Epithelial cell of proximal tubule (primary cell): Measurements from ENCODE around the gene GPR152. TPM values are rescaled to one million over a fixed set of nuclear protein-coding genes. Genes with fewer than 3 reads are reported as not detected.
"Not testable (repeated sequence)": the region's sequence is repeated elsewhere in the genome, so short reads cannot be mapped to it uniquely, and the experiment has no call there.

ENCODE experiments used
- DNase-seq: peaks from one replicate; pipeline ENCODE4 v3.0.0-alpha.2; 2011; ENCODE audit warnings: low read depth
- H3K4me3 ChIP-seq: 2 replicates; pipeline ENCODE4 v1.5.1; 2011; ENCODE audit warnings: low read depth, mild to moderate bottlenecking, low read length
- total RNA-seq: library from RNA; depleted of rRNA; stranded (reverse); fragments of >200 nt; gene quantifications from 2 replicates; pipeline ENCODE4 v1.2.3, GENCODE V29; 2015
- TF ChIP-seq, protein P1 (sequence below): conservative IDR thresholded peaks from 2 replicates; pipeline ENCODE4 v1.5.1; 2012; ENCODE audit warnings: low read depth, mild to moderate bottlenecking, low read length

Gene GPR152
- total RNA-seq, 1 donor from 2014 or later: not detected

DNA sequence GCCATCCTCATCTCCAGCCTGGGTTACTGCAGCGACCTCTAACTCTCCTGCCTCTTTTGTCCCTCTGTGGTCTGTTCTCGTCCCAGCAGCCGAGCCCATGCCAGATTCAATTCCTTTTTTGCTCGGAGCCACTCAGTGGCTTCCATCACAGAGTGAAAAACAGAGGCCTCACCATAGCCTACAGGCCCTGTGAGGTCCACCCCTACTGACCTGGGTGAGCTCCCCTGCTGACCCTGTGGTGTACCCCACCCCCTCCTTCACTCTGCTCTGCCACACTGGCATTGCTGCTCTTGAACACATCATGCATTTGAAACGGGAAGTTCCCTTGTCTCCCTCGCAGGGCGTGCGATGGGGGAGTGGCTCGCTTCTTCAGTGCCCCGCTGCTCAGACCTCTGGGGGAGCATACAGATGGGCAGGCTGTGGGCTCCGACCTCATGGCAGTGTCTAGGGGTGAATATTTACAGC lies 32.4 kb upstream of the GPR152 start:
- TF ChIP-seq, protein P1, sequence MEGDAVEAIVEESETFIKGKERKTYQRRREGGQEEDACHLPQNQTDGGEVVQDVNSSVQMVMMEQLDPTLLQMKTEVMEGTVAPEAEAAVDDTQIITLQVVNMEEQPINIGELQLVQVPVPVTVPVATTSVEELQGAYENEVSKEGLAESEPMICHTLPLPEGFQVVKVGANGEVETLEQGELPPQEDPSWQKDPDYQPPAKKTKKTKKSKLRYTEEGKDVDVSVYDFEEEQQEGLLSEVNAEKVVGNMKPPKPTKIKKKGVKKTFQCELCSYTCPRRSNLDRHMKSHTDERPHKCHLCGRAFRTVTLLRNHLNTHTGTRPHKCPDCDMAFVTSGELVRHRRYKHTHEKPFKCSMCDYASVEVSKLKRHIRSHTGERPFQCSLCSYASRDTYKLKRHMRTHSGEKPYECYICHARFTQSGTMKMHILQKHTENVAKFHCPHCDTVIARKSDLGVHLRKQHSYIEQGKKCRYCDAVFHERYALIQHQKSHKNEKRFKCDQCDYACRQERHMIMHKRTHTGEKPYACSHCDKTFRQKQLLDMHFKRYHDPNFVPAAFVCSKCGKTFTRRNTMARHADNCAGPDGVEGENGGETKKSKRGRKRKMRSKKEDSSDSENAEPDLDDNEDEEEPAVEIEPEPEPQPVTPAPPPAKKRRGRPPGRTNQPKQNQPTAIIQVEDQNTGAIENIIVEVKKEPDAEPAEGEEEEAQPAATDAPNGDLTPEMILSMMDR: no peak
- DNase-seq: no peak
- no peak overlapping the region for H3K4me3 ChIP-seq

DNA sequence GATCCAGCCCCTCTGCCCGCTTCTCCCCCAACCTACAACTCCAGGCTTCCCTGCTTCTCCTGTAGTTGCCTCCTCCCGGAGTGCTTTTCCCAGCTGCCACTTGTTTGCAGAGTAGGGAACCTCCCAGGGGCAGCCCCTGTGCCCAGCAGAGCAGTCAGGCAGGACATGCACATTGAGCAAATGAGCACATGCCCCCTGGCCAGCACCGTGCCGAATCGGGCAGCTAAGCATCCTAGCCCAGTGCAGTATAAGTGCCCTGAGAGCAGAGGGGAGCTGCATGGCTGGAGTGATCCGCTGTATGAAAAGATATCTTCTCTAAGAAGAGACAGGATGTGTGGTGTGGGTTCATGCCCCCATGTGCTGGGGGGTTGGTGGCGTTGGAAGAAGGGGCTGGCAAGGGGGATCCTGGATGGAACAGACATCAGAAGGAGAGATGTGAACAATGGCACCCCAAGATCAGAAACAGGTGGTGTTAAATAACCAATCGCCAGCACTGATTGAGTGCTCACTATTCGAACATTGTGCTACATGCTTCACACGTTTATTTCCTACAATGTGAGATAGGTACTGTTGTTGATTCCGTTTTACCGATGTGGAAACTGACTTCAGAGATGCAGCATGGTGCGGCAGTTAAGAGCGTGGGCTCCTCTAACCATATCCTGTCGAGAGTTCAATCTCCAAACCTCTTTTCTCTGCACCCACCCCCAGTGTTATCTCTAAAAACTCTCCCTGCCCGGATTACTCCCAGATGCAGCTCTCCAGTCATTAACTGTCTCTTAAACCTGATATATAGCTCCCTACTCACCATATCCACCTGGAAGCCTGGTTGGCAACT lies 31.5 kb upstream of the GPR152 start:
- DNase-seq: no peak
- H3K4me3 ChIP-seq: peak overlapping the region; percentile 68
- TF ChIP-seq, protein P1: no peak

DNA sequence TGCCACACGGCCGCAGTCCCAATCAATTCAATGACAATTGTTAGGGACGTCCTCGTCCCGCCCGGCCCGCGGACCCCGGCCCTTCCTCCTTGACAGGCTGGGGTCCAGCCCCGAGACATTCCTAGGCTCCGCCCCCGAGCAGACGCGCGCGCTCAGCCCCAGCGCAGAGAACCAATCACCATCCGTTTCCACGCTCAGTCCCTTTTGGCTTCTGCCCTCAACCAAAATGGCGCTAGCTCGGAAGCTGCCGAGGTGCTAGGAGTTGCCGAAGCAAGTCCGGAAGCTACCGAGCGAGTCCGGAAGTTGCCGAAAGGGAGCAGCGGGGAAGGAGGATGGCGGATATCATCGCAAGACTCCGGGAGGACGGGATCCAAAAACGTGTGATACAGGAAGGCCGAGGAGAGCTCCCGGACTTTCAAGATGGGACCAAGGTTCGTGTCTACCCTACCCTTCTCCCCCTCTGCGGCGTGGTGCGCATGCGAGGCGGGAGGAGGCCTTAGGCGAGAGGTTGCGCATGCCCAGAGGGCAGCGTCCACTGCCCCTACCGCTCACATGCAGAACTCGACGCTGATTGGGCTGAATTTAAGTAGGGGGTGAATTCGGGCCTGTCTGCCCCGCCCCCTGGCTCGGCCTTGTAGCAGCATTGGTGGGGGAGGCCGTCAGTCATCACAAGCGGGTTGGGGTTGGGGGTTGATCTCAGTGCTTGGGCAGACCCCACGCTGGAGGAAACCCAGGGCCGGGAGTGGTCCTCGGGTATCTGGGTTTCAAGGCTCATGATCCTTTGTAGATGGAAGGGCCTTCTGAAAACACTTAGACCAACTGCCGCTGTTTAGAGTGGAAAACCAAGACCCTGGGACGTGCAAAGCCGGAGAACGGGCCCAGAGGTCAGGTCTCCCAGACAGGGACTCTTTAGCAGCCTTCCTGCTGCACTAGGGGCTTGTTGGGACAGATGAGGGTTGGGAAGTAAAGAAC lies 30.6 kb upstream of the GPR152 start, which contains the start of gene AIP:
Gene AIP (plus strand): TSS at position 200 of the 972 bp plus-strand sequence. CDS start 133 bp downstream, at position 333.
- TF ChIP-seq, protein P1: peak; percentile 21
- peak within 1 kb of the TSS; percentile 68 for H3K4me3 ChIP-seq
- DNase-seq: peak; percentile 88

DNA sequence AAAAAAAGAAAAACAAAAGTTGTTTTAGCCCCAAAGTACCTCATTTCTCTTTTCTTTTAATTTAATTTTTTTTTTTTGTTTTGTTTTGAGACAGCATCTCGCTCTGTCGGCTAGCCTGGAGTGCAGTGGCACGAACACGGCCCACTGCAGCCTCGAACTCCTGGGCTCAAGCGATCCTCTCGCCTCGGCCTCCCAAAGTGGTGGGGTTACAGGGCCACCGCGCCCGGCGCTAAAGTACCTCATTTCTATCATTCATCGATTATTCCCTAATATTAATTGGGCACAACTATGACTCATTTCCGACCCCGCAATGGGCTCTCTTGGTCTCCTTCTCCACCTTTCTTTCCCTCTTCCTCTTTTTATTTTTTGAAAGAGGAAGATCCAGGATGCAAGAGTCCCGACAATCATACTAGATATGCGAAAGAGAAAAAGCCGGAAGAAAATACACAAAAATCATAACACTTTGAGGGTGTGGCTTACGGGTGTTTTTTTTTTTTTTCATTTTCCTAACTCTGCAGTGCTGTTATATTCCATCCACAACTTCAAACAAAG lies 29.8 kb upstream of the GPR152 start:
- peak overlapping the region; percentile 68 for H3K4me3 ChIP-seq
- TF ChIP-seq, protein P1: no peak
- DNase-seq: no peak

DNA sequence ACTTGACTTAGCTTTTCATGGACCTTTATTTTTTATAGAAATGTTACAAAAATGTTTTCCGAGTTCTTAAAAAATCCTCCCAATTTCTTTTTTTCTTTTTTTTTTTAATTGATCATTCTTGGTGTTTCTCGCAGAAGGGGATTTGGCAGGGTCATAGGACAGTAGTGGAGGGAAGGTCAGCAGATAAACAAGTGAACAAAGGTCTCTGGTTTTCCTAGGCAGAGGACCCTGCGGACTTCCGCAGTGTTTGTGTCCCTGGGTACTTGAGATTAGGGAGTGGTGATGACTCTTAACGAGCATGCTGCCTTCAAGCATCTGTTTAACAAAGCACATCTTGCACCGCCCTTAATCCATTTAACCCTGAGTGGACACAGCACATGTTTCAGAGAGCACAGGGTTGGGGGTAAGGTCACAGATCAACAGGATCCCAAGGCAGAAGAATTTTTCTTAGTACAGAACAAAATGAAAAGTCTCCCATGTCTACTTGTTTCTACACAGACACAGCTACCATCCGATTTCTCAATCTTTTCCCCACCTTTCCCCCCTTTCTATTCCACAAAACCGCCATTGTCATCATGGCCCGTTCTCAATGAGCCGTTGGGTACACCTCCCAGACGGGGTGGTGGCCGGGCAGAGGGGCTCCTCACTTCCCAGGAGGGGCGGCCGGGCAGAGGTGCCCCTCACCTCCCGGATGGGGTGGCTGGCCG lies 25.0 kb upstream of the GPR152 start:
- not testable (repeated sequence) for DNase-seq, H3K4me3 ChIP-seq

DNA sequence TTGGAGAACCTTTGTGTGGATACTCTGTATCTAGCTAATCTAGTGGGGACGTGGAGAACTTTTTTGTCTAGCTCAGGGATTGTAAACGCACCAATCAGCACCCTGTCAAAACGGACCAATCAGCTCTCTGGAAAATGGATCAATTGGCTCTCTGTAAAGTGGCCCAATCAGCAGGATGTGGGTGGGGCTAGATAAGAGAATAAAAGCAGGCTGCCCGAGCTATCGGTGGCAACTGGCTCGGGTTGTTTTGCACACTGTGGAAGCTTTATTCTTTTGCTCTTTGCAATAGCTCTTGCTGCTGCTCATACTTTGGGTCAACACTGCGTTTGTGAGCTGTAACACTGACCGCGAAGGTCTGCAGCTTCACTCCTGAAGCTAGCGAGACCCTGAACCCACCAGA lies 24.2 kb upstream of the GPR152 start:
- not testable (repeated sequence) for DNase-seq, H3K4me3 ChIP-seq

DNA sequence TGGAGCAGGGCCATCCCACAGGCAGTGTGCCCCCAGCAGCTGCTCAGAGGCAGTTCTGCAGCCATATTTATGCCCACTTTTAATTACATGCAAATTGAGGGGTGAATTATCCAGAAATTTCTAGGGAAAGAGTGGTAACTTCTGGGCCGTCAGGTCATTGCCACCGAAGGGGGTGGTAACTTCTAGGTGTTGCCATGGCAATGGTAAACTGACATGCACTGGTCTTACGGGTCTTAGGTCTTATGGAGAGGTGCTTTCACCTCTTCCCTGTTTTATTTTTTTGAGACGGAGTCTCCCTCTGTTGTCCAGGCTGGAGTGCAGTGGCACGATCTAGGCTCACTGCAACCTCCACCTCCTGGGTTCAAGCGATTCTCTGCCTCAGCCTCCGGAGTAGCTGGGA lies 20.4 kb upstream of the GPR152 start:
- TF ChIP-seq, protein P1: no peak
- DNase-seq: no peak
- no peak overlapping the region for H3K4me3 ChIP-seq
